GM12872 (cell line): Measurements from ENCODE around the gene HOXA3.

Experiments used
- CTCF ChIP-seq: IDR thresholded peaks from 3 replicates; pipeline ENCODE4 v1.5.1; 2011; ENCODE audit warnings: low read depth, mild to moderate bottlenecking, low read length, moderate library complexity; ENCODE audit not compliant: insufficient read depth

HOXA3 gene

DNA sequence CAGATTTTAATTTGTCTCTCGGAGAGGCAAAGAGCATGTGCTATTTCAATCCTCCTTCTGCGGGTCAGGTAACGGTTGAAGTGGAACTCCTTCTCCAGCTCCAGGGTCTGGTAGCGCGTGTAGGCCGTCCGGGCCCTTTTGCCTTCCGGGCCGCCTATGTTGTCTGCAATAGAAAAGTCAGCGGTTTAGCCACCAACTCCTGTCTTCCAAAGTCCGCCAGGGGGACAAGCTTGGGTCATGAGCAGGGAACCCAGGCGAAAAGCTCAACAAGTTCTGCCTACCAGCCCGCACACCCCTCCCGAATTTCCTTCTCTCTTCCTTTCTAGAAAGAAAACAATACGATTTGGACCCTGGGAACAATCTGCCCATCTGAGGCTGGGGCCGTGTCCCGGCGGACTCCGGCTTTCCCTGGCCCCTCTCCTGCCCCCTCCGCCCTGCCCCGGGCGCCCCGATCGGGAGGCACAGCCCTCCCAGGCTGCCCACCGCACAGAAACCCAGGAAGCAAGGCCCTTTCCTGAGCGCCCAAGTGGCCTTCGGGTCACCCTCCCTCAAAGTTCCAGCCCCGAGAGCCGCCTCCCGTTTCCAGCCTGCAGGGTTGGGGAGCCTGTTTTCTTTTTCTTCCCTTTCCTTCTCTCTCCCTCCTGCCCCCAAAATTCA, 10.3 kb downstream of the HOXA3 start:
- TF ChIP-seq CTCF = no peak

DNA sequence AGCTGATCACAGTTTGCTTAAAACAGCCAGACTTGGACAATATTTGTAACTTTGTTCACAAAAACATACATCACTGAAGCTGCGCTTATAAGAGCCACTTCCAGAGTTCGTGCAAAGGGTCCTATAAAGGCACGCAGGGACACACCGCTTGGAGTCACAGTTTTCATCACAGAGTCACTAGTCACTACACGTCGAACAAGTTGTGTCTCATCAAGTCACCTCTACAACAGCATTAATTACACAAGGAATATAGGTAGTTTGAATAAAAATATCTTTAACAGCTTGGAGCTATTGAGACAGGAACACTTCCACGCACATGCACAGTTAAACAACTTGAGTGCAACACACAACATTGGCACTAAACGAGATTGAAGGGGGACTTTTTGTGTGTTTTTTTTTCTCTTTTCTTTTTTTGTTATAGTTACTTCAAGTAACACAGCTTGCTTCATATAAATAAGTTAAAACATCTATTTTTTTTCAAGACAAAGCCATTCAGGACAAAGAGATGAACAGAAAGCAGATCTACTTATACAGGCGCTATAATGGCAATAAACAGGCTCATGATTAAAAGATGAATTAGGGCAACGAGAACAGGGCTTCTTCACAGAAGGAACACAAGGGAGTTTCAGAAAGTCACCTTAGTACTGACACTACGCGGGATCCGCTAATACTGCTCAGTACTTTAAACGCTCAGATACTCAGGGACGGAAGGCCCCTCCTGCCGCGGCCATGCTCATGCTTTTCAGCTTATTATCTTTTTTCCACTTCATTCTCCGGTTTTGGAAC, 11.1 kb downstream of the HOXA3 start:
- TF ChIP-seq CTCF = no peak

- no peak for TF ChIP-seq CTCF
These were observed 12.1 kb downstream of the HOXA3 start for GRCh38 chr7:27140126-27140857.

DNA sequence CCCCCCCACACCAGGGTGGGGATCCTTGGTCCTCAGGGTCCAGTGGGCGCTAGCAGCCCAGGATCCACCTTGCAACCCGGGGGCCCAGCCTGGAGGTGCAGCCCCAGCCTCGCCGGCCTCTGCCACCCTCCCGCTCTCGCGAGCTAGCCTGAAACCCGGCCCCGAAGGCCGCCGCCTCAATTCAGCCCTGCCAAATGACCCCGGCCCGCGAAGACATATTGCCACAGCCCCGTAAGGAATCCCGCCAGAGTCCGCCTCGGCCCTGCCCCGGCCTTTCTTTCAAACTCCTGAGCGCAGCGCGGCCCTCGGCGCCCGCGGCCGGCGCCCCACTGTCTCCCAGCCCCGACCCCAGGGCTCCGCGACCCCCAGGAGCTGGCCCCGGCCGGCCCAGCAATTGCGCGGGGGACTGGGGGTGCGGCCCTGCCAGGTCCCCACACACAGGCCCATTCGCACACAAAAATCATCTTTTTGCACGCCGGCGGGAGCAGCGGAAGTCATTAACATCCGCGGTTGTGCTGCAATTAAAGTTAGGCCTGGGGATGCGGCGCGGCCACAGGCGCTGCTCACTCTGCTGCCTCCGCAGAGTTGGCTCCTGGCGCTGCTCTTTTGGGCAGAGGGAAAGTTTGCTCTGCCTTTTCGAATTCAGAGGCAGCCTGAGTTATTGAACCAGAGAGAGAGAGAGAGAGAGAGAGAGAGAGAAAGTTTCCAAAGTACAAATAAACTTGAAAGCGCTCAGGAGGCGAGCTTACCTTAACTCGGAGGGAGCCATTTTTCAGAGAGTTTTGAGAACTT, 12.9 kb downstream of the HOXA3 start:
- TF ChIP-seq CTCF = no peak

DNA sequence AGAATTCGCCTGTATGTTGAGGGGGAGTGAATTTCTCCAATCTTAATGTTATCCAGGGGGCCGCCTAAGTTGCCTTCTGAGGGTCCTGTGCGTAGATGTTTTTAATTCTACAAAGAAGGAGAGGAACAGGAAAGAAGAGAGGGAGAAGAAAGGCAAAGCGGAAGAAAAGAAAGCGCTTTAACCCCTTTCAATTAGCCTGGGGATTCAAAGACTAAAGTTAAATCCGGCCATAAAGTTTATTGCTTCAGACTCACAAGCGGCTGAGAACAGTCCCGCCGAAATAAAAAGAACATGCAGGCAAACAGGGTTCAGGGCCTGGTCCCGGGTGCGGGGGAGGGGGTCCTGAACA, 13.4 kb downstream of the HOXA3 start:
- TF ChIP-seq CTCF = no peak

- no peak for TF ChIP-seq CTCF
These were observed 13.9 kb downstream of the HOXA3 start for GRCh38 chr7:27138472-27138871.
